Liver (tissue), 9 donors: ENCODE data around the gene GSAP. TPM values are rescaled to one million over a fixed set of nuclear protein-coding genes. Genes with fewer than 3 reads are reported as not detected.

Source experiments
- DNase-seq: peaks from one replicate; pipeline ENCODE4 v3.0.0-alpha.2; 2017; ENCODE audit warnings: low spot score
- H3K27ac ChIP-seq, 2 donors: one replicate each; pipeline ENCODE4 v1.7.0; 2013; ENCODE audit warnings: inconsistent platforms in 2 of 2, low read length in 2 of 2, control low read depth in 1 of 2, low read depth in 1 of 2, mild to moderate bottlenecking in 1 of 2
- H3K27me3 ChIP-seq, 4 donors: one replicate each; pipeline versions ENCODE4 v1.6.1 to v1.7.0; 2013; ENCODE audit warnings: low read length in 3 of 4, inconsistent platforms in 1 of 4, mild to moderate bottlenecking in 1 of 4, moderate library complexity in 1 of 4; ENCODE audit not compliant: control insufficient read depth in 4 of 4, insufficient read depth in 4 of 4
- H3K36me3 ChIP-seq, 4 donors: one replicate each; pipeline versions ENCODE4 v1.6.1 to v1.7.0; 2013; ENCODE audit warnings: low read length in 3 of 4, mild to moderate bottlenecking in 3 of 4, low read depth in 1 of 4, moderate library complexity in 1 of 4; ENCODE audit not compliant: control insufficient read depth in 4 of 4, insufficient read depth in 3 of 4
- H3K4me1 ChIP-seq, 4 donors: one replicate each; pipeline versions ENCODE4 v1.6.1 to v1.7.0; 2013; ENCODE audit warnings: low read length in 3 of 4, mild to moderate bottlenecking in 3 of 4, moderate library complexity in 1 of 4; ENCODE audit not compliant: control insufficient read depth in 4 of 4, insufficient read depth in 4 of 4
- H3K4me3 ChIP-seq, 3 donors: one replicate each; pipeline versions ENCODE4 v1.6.1 to v1.7.0; 2013; ENCODE audit warnings: low read length in 3 of 3, control low read depth in 1 of 3, low read depth in 1 of 3, mild to moderate bottlenecking in 1 of 3
- H3K9ac ChIP-seq, 2 donors: one replicate each; pipeline ENCODE4 v1.7.0; 2013; ENCODE audit warnings: low read length in 2 of 2, mild to moderate bottlenecking in 2 of 2, moderate library complexity in 2 of 2, control low read depth in 1 of 2, low read depth in 1 of 2
- H3K9me3 ChIP-seq, 4 donors: one replicate each; pipeline versions ENCODE4 v1.6.1 to v1.7.0; 2013; ENCODE audit warnings: low read length in 3 of 4; ENCODE audit not compliant: control insufficient read depth in 4 of 4
- EGR1 ChIP-seq, 2 donors: IDR thresholded peaks; 2 replicates each; pipeline ENCODE4 v1.6.1; 2016 to 2018; ENCODE audit warnings: antibody characterized with exemption in 2 of 2, low read depth in 2 of 2
- GABPA ChIP-seq, 2 donors: IDR thresholded peaks in 1 of 2; conservative IDR thresholded peaks in 1 of 2; 2 replicates each; pipeline ENCODE4 v1.6.1; 2016; ENCODE audit warnings: antibody characterized with exemption in 2 of 2, mild to moderate bottlenecking in 1 of 2, moderate library complexity in 1 of 2
- HNF4A ChIP-seq, 2 donors: conservative IDR thresholded peaks; 2 replicates each; pipeline ENCODE4 v1.6.1; 2016; ENCODE audit warnings: antibody characterized with exemption in 2 of 2, mild to moderate bottlenecking in 2 of 2
- JUND ChIP-seq, 2 donors: IDR thresholded peaks; 2 replicates each; pipeline ENCODE4 v1.6.1; 2016; ENCODE audit warnings: antibody characterized with exemption in 2 of 2
- NR2F2 ChIP-seq: IDR thresholded peaks from 2 replicates; pipeline ENCODE4 v1.6.1; 2016; ENCODE audit warnings: antibody characterized with exemption
- RAD21 ChIP-seq, 2 donors: IDR thresholded peaks; 2 replicates each; pipeline ENCODE4 v1.6.1; 2016; ENCODE audit warnings: antibody characterized with exemption in 2 of 2, mild to moderate bottlenecking in 2 of 2
- SP1 ChIP-seq: IDR thresholded peaks from 2 replicates; pipeline ENCODE4 v1.6.1; 2018; ENCODE audit warnings: antibody characterized with exemption, mild to moderate bottlenecking
- TAF1 ChIP-seq: conservative IDR thresholded peaks from 2 replicates; pipeline ENCODE4 v1.6.1; 2016; ENCODE audit warnings: antibody characterized with exemption, mild to moderate bottlenecking
- WGBS: extraction: QIAGEN DNeasy Blood & Tissue Kit; methylation state at CpG from one replicate; pipeline ENCODE4 v1.1.7; 2013; 5-methylcytosine and 5-hydroxymethylcytosine counted together
- polyA plus RNA-seq, 2 donors: library from polyadenylated mRNA; stranded (reverse) in 1 of 2; unstranded in 1 of 2; fragments of 200-250 nt in 1 of 2; fragments of >200 nt in 1 of 2; fragmentation: Nextera tagmentation in 1 of 2; extraction: Ambion mirVana in 1 of 2; gene quantifications; one replicate each; pipeline versions ENCODE4 v1.2.1 to v1.2.3, GENCODE V29; 2013 to 2015
- total RNA-seq, 2 donors: library from RNA; depleted of rRNA; stranded (reverse); fragments of >200 nt; gene quantifications; one replicate each; pipeline ENCODE4 v1.2.3, GENCODE V29; 2014
- TF ChIP-seq, protein P1 (sequence below): IDR thresholded peaks from 2 replicates; pipeline ENCODE4 v1.6.1; 2016; ENCODE audit warnings: antibody characterized with exemption
- TF ChIP-seq, protein P2 (sequence below): fragments of 150-350 bp; IDR thresholded peaks from 2 replicates; pipeline ENCODE4 v1.5.1; 2017; ENCODE audit warnings: improper control_type of control experiment, low read depth, low read length; ENCODE audit not compliant: missing input control
- TF ChIP-seq, protein P3 (sequence below): IDR thresholded peaks from 2 replicates; pipeline ENCODE4 v1.6.1; 2016; ENCODE audit warnings: antibody characterized with exemption, mild to moderate bottlenecking
- TF ChIP-seq, protein P4 (sequence below): IDR thresholded peaks from 2 replicates; pipeline ENCODE4 v1.6.1; 2016; ENCODE audit warnings: antibody characterized with exemption
- donor health status: healthy.
- donor health status: healthy.
- donor health status: healthy.
- donor health status: healthy.
- donor health status: healthy.

The GSAP gene
- total and polyA plus RNA-seq, 4 donors, result 4.1 to 30.9 (median 17.7) TPM

DNA sequence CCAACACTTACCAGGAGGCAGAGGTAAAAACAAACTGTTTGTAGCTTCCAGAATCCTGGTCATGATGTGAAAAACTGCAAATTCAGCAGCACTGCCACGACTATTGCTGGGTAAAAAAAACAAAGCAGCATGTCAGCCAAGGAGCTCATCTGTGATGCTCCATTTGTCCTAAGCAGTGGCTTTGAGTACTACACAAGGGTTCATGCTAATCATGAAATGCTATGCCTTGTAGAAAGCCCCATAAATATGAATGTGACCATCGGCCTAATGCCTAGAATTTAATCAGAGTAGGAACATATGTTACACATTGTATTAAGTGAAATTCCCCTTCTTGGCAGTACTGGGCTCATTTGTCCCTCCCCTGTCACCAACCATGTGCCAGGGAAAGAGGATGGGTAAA, 95.4 kb downstream of the GSAP start:
- 54% methylated on average over 2 of the region's 2 CpGs for WGBS
- no peak for TF ChIP-seq EGR1 (IDR thresholded peaks at IDR 0.05; ENCODE audit: low read depth in 2 of 2)
- TF ChIP-seq GABPA (IDR thresholded peaks at IDR 0.05 in 1 of 2, conservative IDR thresholded peaks at IDR 0.05 in 1 of 2), result no peak
- TF ChIP-seq HNF4A (conservative IDR thresholded peaks at IDR 0.05), result no peak
- TF ChIP-seq, protein P1, sequence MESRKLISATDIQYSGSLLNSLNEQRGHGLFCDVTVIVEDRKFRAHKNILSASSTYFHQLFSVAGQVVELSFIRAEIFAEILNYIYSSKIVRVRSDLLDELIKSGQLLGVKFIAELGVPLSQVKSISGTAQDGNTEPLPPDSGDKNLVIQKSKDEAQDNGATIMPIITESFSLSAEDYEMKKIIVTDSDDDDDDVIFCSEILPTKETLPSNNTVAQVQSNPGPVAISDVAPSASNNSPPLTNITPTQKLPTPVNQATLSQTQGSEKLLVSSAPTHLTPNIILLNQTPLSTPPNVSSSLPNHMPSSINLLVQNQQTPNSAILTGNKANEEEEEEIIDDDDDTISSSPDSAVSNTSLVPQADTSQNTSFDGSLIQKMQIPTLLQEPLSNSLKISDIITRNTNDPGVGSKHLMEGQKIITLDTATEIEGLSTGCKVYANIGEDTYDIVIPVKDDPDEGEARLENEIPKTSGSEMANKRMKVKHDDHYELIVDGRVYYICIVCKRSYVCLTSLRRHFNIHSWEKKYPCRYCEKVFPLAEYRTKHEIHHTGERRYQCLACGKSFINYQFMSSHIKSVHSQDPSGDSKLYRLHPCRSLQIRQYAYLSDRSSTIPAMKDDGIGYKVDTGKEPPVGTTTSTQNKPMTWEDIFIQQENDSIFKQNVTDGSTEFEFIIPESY, result no peak
- TF ChIP-seq, protein P2, sequence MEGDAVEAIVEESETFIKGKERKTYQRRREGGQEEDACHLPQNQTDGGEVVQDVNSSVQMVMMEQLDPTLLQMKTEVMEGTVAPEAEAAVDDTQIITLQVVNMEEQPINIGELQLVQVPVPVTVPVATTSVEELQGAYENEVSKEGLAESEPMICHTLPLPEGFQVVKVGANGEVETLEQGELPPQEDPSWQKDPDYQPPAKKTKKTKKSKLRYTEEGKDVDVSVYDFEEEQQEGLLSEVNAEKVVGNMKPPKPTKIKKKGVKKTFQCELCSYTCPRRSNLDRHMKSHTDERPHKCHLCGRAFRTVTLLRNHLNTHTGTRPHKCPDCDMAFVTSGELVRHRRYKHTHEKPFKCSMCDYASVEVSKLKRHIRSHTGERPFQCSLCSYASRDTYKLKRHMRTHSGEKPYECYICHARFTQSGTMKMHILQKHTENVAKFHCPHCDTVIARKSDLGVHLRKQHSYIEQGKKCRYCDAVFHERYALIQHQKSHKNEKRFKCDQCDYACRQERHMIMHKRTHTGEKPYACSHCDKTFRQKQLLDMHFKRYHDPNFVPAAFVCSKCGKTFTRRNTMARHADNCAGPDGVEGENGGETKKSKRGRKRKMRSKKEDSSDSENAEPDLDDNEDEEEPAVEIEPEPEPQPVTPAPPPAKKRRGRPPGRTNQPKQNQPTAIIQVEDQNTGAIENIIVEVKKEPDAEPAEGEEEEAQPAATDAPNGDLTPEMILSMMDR, result no peak
- TF ChIP-seq, protein P3, sequence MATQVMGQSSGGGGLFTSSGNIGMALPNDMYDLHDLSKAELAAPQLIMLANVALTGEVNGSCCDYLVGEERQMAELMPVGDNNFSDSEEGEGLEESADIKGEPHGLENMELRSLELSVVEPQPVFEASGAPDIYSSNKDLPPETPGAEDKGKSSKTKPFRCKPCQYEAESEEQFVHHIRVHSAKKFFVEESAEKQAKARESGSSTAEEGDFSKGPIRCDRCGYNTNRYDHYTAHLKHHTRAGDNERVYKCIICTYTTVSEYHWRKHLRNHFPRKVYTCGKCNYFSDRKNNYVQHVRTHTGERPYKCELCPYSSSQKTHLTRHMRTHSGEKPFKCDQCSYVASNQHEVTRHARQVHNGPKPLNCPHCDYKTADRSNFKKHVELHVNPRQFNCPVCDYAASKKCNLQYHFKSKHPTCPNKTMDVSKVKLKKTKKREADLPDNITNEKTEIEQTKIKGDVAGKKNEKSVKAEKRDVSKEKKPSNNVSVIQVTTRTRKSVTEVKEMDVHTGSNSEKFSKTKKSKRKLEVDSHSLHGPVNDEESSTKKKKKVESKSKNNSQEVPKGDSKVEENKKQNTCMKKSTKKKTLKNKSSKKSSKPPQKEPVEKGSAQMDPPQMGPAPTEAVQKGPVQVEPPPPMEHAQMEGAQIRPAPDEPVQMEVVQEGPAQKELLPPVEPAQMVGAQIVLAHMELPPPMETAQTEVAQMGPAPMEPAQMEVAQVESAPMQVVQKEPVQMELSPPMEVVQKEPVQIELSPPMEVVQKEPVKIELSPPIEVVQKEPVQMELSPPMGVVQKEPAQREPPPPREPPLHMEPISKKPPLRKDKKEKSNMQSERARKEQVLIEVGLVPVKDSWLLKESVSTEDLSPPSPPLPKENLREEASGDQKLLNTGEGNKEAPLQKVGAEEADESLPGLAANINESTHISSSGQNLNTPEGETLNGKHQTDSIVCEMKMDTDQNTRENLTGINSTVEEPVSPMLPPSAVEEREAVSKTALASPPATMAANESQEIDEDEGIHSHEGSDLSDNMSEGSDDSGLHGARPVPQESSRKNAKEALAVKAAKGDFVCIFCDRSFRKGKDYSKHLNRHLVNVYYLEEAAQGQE, result no peak
- TF ChIP-seq TAF1, result no peak
- no peak for TF ChIP-seq RAD21 (IDR thresholded peaks at IDR 0.05)
- DNase-seq, result no peak

DNA sequence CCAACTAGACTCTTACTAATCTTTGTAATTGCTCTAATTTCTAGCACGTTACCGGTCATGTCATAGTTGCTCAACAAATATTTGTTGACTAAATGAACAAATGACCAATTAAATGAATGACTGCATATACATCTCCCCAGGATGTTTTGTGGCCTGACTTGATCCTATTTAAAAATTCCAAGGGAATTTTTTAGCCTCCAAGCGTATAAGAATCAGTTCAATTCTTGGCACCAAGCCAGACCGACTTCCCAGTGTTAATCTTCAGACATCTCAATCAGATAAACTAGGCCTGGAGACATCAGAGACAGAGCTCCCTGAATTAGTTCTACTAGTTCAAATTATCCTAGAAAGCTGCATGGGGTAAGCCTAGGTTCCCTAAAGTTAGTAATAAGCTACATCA, 96.0 kb downstream of the GSAP start:
- no peaks in the 10 kb centered on the region for H3K27me3 ChIP-seq
- no peak overlapping the region for H3K27ac ChIP-seq
- no peak for DNase-seq
- H3K9me3 ChIP-seq, result no peaks in the 10 kb centered on the region
- WGBS, result 82% methylated on average over 4 of the region's 4 CpGs
- no peak overlapping the region for H3K4me3 ChIP-seq
- H3K4me1 ChIP-seq, result peaks cover 0 to 1% (median 0%) of the 10 kb centered on the region in 4 donors
- TF ChIP-seq JUND (IDR thresholded peaks at IDR 0.05) (no peak), TAF1 (no peak), NR2F2 (no peak), GABPA (IDR thresholded peaks at IDR 0.05 in 1 of 2, conservative IDR thresholded peaks at IDR 0.05 in 1 of 2) (no peak), RAD21 (IDR thresholded peaks at IDR 0.05) (no peak), SP1 (no peak)
- TF ChIP-seq, protein P1, result no peak
- TF ChIP-seq, protein P3, result no peak
- TF ChIP-seq, protein P2, result no peak
- TF ChIP-seq, protein P4, sequence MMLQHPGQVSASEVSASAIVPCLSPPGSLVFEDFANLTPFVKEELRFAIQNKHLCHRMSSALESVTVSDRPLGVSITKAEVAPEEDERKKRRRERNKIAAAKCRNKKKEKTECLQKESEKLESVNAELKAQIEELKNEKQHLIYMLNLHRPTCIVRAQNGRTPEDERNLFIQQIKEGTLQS, result no peak
- H3K9ac ChIP-seq, result no peak overlapping the region
- H3K36me3 ChIP-seq, result peaks cover 1 to 24% (median 7%) of the 10 kb centered on the region in 4 donors

More for the DNA sequence above, 95.4 kb downstream of the GSAP start:
- Histone ChIP-seq H3K9ac (no peak overlapping the region), H3K9me3 (no peaks in the 10 kb centered on the region), H3K4me3 (no peak overlapping the region), H3K27ac (no peak overlapping the region), H3K4me1 (peaks cover 0 to 1% (median 0%) of the 10 kb centered on the region in 4 donors), H3K27me3 (no peaks in the 10 kb centered on the region), H3K36me3 (peaks cover 1 to 19% (median 5%) of the 10 kb centered on the region in 4 donors)
